ENCODE data around the gene KANSL1.

The KANSL1 gene

DNA sequence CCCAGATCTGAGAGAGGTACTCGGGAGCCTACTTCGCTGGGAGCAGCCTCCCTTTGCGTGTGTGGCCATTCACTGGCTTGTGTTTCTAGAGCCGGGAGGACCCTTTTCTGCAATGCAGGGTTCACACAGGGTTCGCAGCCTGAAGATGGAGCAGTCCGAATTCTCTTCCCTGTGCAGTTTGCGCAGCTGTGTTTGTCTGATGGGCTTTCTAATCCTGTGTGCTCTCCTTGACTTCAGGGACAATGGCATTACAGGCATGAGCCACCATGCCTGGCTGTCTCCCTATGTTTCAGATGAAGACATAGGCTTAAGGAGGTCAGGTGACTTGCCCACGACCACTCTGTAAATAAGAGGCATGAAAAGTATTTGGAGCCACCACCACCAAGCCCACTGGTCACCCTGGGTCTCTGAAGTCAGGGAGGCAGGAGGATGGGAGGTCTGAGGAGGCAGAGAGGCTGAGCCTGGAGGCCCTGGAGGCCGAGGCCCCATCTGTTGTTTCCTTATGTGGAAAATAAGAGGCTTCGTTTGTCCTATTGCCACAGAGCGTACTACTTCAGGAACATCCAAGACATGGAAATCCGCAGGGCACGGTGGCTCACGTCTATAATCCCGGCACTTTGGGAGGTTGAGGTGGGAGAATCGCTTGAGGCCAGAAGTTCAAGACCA is 199.1 kb downstream of the KANSL1 start:
- no peak for FAIRE-seq

- FAIRE-seq, result no peak
Observed at GRCh38 chr17:45992904-45993303, 200.3 kb downstream of the KANSL1 start.

- FAIRE-seq, result no peak
Observed at GRCh38 chr17:45992175-45992574, 201.1 kb downstream of the KANSL1 start.

GRCh38 chr17:45991341-45991740 is 201.9 kb downstream of the KANSL1 start:
- FAIRE-seq, result no peak

DNA sequence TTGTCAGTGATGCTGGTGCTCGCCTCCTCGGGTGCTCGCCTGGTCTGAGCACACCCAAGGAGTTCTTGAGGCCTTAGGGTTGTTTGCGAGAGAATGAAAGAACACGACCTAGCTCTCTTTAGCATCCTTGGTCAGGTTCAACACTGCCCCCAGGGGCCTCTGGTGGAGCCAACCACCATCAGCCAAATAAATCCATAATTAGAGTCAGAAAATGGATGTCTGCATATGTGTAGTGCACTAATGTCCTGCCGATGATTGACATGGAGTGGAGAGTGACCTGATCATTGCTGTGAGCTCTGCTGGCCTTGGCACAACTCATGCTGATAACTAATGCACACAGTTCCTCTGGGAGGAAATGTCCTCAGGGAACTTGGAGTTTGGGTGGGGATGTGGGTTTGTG is 202.3 kb downstream of the KANSL1 start:
- FAIRE-seq, result no peak

- FAIRE-seq, result no peak
Observed at GRCh38 chr17:45989759-45990158, 203.5 kb downstream of the KANSL1 start.

- FAIRE-seq, result no peak
Observed at GRCh38 chr17:45987706-45988105, 205.5 kb downstream of the KANSL1 start.

DNA sequence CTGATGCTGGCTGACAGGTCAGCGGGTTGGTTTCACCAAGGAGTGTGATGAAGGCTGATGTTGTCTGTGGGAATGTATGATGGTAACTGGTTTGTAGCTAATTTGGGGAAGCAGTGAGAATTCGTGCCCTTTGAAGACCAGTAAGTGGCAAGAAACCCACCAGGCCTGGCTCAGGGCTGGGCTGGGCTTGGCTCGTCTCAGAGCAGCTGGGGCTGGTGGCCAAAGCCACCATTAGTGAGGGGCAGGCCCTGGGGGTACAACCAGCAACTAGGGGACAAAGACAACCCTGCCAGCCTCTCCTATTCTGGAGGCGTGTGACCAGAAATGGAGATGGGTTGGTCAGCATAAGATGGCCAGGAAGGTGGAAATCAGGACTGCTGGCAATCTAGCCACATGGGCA is 207.2 kb downstream of the KANSL1 start:
- no peak for FAIRE-seq

DNA sequence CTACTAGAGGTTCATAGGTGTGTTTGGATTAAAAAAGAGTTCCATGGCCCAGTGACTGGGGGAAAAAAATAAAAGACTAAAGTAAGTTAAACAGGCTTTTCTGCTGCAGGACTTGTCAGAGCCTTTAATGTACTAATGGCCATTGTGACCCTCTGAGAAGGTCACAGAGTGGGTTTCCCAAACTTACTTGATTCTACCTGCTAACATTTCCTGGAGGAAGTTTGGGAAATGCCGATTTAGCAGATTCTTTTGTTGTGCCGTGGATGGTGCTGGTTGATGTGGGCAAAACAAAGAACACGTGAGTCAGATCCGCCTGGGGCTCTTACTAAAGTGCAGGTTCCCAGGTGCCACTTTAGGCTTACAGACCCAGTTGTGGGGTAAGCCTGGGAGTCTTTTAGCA is 207.8 kb downstream of the KANSL1 start:
- no peak for FAIRE-seq

- FAIRE-seq, result no peak
Observed at GRCh38 chr17:45984368-45984767, 208.9 kb downstream of the KANSL1 start.

DNA sequence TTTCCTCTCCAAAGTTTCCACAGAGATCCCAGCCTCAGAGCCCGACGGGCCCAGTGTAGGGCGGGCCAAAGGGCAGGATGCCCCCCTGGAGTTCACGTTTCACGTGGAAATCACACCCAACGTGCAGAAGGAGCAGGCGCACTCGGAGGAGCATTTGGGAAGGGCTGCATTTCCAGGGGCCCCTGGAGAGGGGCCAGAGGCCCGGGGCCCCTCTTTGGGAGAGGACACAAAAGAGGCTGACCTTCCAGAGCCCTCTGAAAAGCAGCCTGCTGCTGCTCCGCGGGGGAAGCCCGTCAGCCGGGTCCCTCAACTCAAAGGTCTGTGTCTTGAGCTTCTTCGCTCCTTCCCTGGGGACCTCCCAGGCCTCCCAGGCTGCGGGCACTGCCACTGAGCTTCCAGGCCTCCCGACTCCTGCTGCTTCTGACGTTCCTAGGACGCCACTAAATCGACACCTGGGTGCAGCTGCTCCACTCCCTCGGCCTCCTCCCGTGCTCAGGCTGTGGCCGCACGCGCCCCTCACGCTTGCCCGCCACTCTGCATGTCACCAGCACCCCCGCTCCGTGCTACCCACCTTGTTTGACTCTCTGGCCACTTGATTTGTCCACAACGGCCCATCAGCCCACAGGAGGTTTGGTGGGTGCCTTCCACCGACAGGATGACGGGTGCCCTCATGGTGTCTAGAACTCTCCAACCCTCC is 209.5 kb downstream of the KANSL1 start:
- no peak for FAIRE-seq

- FAIRE-seq, result no peak
Observed at GRCh38 chr17:45982791-45983613, 210.2 kb downstream of the KANSL1 start.

- no peak for FAIRE-seq
Observed at GRCh38 chr17:45981306-45981705, 211.9 kb downstream of the KANSL1 start.

DNA sequence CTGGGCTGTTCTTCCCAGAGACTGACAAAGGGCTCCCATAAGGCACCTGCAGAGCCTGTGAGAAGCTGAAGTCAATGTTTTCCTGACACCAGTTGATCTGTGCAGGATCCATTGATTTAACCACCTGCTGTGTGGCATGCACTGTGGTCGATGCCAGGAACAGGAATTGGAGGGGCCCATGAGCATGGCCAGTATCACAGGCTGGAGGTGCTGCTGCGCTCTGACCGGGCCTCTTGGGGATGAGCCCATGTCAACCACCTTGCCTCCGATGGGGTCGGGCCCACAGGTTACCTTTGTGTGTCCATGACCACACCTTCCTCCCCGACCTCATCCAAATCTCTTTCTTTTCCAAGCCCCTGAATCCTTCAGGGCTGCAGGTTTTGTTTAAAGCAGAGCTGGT is 212.4 kb downstream of the KANSL1 start:
- no peak for FAIRE-seq

All from colon (tissue), 2 donors.